ENCODE measurements around the gene GIMAP6.

- TF ChIP-seq, protein P1, sequence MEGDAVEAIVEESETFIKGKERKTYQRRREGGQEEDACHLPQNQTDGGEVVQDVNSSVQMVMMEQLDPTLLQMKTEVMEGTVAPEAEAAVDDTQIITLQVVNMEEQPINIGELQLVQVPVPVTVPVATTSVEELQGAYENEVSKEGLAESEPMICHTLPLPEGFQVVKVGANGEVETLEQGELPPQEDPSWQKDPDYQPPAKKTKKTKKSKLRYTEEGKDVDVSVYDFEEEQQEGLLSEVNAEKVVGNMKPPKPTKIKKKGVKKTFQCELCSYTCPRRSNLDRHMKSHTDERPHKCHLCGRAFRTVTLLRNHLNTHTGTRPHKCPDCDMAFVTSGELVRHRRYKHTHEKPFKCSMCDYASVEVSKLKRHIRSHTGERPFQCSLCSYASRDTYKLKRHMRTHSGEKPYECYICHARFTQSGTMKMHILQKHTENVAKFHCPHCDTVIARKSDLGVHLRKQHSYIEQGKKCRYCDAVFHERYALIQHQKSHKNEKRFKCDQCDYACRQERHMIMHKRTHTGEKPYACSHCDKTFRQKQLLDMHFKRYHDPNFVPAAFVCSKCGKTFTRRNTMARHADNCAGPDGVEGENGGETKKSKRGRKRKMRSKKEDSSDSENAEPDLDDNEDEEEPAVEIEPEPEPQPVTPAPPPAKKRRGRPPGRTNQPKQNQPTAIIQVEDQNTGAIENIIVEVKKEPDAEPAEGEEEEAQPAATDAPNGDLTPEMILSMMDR (IDR thresholded peaks at IDR 0.05; ENCODE audit: control extremely low read depth in 1 of 3, insufficient read depth in 1 of 3, low read depth in 1 of 3, low read length in 3 of 3), result no peak
- no peak for TF ChIP-seq SP4 (IDR thresholded peaks at IDR 0.05; ENCODE audit: low read length)
- no peak for TF ChIP-seq EZH2 (IDR thresholded peaks at IDR 0.05; ENCODE audit: low read depth, low read length, severe bottlenecking)
- TF ChIP-seq YY1 (IDR thresholded peaks at IDR 0.05; ENCODE audit: low read depth, low read length), result no peak
- no peak for TF ChIP-seq USF2 (IDR thresholded peaks at IDR 0.05; ENCODE audit: low read length)
- TF ChIP-seq KDM5A (IDR thresholded peaks at IDR 0.05; ENCODE audit: low read length), result no peak
- no peak for TF ChIP-seq POLR2AphosphoS5 (IDR thresholded peaks at IDR 0.05; ENCODE audit: low read depth, low read length)
- no peak for TF ChIP-seq EP300 (IDR thresholded peaks at IDR 0.05; ENCODE audit: borderline replicate concordance in 1 of 2, low read depth in 2 of 2, low read length in 2 of 2)
- TF ChIP-seq TAF1 (IDR thresholded peaks at IDR 0.05; ENCODE audit: low read depth, low read length), result no peak
- TF ChIP-seq SIX5 (IDR thresholded peaks at IDR 0.05; ENCODE audit: low read depth, low read length), result no peak
- TF ChIP-seq RNF2 (IDR thresholded peaks at IDR 0.05; ENCODE audit: borderline replicate concordance, low read depth, low read length, missing control alignments, poor library complexity, severe bottlenecking), result no peak
- no peak for TF ChIP-seq CHD2 (IDR thresholded peaks at IDR 0.05; ENCODE audit: low read length)
- TF ChIP-seq SIRT6 (IDR thresholded peaks at IDR 0.05; ENCODE audit: low read length), result no peak
- no peak for TF ChIP-seq TAF7 (optimal IDR thresholded peaks at IDR 0.05; ENCODE audit: borderline replicate concordance, low read depth, low read length)
These were observed 22.5 kb upstream of the GIMAP6 start for GRCh38 chr7:150654692-150655091.

Measured in H1 (cell line).